Psoas muscle (tissue), 8 donors: ENCODE measurements around the gene NRP2. TPM values are rescaled to one million over a fixed set of nuclear protein-coding genes. Genes with fewer than 3 reads are reported as not detected.

Experiments used
- ATAC-seq, 4 donors: fragments of 200-7000 bp; cut with Tn5 transposase; one replicate each; pipeline ENCODE4 v1.9.1; 2020; ENCODE audit warnings: moderate library complexity in 3 of 4, mild to moderate bottlenecking in 2 of 4
- DNase-seq, 2 donors: peaks; one replicate each; pipeline ENCODE4 v3.0.0-alpha.2; 2020
- H3K27ac ChIP-seq: fragments of 200-600 bp; one replicate; pipeline ENCODE4 v1.8.0; 2022
- H3K27me3 ChIP-seq, 3 donors: fragments of 200-600 bp in 1 of 3; one replicate each; pipeline versions ENCODE4 v1.6.1 to v1.8.0; 2013 to 2022; ENCODE audit warnings: low read length in 2 of 3, mild to moderate bottlenecking in 2 of 3, moderate library complexity in 1 of 3; ENCODE audit not compliant: insufficient read depth in 3 of 3
- H3K36me3 ChIP-seq, 2 donors: fragments of 200-600 bp in 1 of 2; one replicate each; pipeline versions ENCODE4 v1.6.1 to v1.8.0; 2013 to 2022; ENCODE audit warnings: low read depth in 1 of 2, mild to moderate bottlenecking in 1 of 2, moderate library complexity in 1 of 2; ENCODE audit not compliant: insufficient read depth in 1 of 2
- H3K4me1 ChIP-seq: fragments of 200-600 bp; one replicate; pipeline ENCODE4 v1.8.0; 2022
- H3K4me3 ChIP-seq: fragments of 200-600 bp; one replicate; pipeline ENCODE4 v1.8.0; 2022; ENCODE audit warnings: mild to moderate bottlenecking
- H3K9me3 ChIP-seq: fragments of 200-600 bp; one replicate; pipeline ENCODE4 v1.8.0; 2022
- WGBS, 3 donors: extraction: QIAGEN DNeasy Blood & Tissue Kit; methylation state at CpG; one replicate each; pipeline versions ENCODE4 v1.1.6 to v1.1.7; 2013; 5-methylcytosine and 5-hydroxymethylcytosine counted together
- intact Hi-C, 2 donors: fragments of 100-400 bp; cut with DNase I; formaldehyde crosslinking; loops; one replicate each; pipeline versions ENCODE4 v1.11.0 to v1.14.2; 2022
- polyA plus RNA-seq, 3 donors: library from polyadenylated mRNA; stranded (reverse); fragments of 200-250 nt; gene quantifications; one replicate each; pipeline ENCODE4 v1.2.3, GENCODE V29; 2013
- total RNA-seq, 4 donors: library from RNA; stranded (reverse); fragmentation: NEBNext Ultra II Directional in 2 of 4; extraction: Animal tissue kit (Norgen Biotek cat#: 25700) in 2 of 4; gene quantifications; one replicate each; pipeline versions ENCODE4 v1.2.1 to v1.2.4, GENCODE V29; 2021 to 2023
- TF ChIP-seq, protein P1 (sequence below): fragments of 200-600 bp; IDR thresholded peaks from one replicate; pipeline ENCODE4 v1.8.0; 2022; ENCODE audit warnings: antibody characterized with exemption
- donor health status: healthy with polysubstance abuse.
- donor health status: DM: no; HTN: no; CAD: no; lungs with moderate emphysema.
- donor health status: Bipolar disorder and iron deficiency.
- donor health status: healthy.
- donor health status: DM: yes; HTN: yes; CAD: no.
- donor health status: DM: no; HTN: no; CAD: no.
- donor health status: DM: no; HTN: no; CAD: no.
- donor health status: DM: yes; HTN: yes; CAD: no.

NRP2 gene
- total and polyA plus RNA-seq, 7 donors = 0.67 to 6.9 (median 2.4) TPM

DNA sequence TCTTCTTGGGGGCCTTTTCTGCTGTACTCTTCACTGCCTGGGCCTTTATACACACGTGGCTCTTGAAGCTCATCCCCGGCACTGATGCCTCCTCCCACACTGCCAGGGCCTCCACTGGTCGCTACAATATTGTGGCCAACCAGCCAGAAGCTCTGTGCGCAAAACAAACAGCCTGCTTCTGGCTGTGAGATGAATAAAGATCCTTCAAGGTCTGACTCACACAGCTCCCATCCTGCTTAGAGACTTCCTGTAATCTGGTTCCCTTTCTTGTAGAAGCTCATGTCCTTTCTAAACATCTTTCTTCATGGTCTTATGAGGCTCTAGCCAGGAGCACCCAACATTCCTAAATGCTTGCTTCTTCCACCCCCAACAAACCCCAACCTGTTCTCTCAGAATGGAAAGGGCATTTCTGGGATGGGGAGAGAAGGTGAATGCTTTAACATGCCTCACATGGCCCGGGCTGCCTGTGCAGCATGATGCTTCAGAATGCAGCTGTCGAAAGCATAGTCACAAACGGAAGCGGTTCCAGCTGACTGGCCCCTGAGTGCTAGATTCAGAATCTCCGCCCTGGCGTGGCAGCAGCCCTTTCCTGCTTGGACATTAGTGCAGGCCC, 24.6 kb downstream of the NRP2 start:
- Histone ChIP-seq H3K9me3 (no peaks in the 10 kb centered on the region), H3K36me3 (no peaks in the 10 kb centered on the region), H3K4me3 (no peak overlapping the region), H3K4me1 (no peaks in the 10 kb centered on the region), H3K27me3 (peaks cover 0 to 2% (median 0%) of the 10 kb centered on the region in 3 donors), H3K27ac (peak overlapping the region; percentile 64)
- WGBS, 3 donors = 22 to 38% (median 25%) methylated on average over 10 of the region's 10 CpGs
- intact Hi-C loops = no loop called here
- peak; percentile 39 to 82 (median 71) for ATAC-seq
- TF ChIP-seq, protein P1, sequence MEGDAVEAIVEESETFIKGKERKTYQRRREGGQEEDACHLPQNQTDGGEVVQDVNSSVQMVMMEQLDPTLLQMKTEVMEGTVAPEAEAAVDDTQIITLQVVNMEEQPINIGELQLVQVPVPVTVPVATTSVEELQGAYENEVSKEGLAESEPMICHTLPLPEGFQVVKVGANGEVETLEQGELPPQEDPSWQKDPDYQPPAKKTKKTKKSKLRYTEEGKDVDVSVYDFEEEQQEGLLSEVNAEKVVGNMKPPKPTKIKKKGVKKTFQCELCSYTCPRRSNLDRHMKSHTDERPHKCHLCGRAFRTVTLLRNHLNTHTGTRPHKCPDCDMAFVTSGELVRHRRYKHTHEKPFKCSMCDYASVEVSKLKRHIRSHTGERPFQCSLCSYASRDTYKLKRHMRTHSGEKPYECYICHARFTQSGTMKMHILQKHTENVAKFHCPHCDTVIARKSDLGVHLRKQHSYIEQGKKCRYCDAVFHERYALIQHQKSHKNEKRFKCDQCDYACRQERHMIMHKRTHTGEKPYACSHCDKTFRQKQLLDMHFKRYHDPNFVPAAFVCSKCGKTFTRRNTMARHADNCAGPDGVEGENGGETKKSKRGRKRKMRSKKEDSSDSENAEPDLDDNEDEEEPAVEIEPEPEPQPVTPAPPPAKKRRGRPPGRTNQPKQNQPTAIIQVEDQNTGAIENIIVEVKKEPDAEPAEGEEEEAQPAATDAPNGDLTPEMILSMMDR = no peak
- DNase-seq = peak; percentile 71 to 78

GRCh38 chr2:205708231-205708631, 25.9 kb downstream of the NRP2 start:
- Histone ChIP-seq H3K27ac (peak overlapping the region; percentile 64), H3K36me3 (no peaks in the 10 kb centered on the region), H3K4me1 (no peaks in the 10 kb centered on the region), H3K4me3 (no peak overlapping the region), H3K27me3 (peaks cover 0 to 2% (median 0%) of the 10 kb centered on the region in 3 donors), H3K9me3 (no peaks in the 10 kb centered on the region)
- TF ChIP-seq, protein P1 = no peak
- 61 to 68% (median 64%) methylated on average over 11 of the region's 11 CpGs for WGBS, 3 donors
- intact Hi-C loops = no loop called here
- DNase-seq = no peak
- no peak for ATAC-seq

GRCh38 chr2:205709319-205709718, 27.0 kb downstream of the NRP2 start:
- Histone ChIP-seq H3K4me1 (no peaks in the 10 kb centered on the region), H3K36me3 (no peaks in the 10 kb centered on the region), H3K27me3 (peaks cover 0 to 2% (median 0%) of the 10 kb centered on the region in 3 donors), H3K9me3 (no peaks in the 10 kb centered on the region), H3K27ac (no peak overlapping the region), H3K4me3 (no peak overlapping the region)
- TF ChIP-seq, protein P1 = no peak
- WGBS, 3 donors = 87 to 94% (median 94%) methylated on average over 4 of the region's 4 CpGs
- intact Hi-C loops = no loop called here
- DNase-seq (no peak), ATAC-seq (no peak)

- intact Hi-C loops = no loop called here
- WGBS, 3 donors = 40 to 70% (median 50%) methylated on average over 1 of the region's 1 CpG
- no peaks in the 10 kb centered on the region for H3K9me3 ChIP-seq
- no peaks in the 10 kb centered on the region for H3K4me1 ChIP-seq
- TF ChIP-seq, protein P1 = no peak
- no peaks in the 10 kb centered on the region for H3K27me3 ChIP-seq
- H3K4me3 ChIP-seq = no peak overlapping the region
- H3K27ac ChIP-seq = no peak overlapping the region
- DNase-seq (no peak), ATAC-seq (no peak)
- no peaks in the 10 kb centered on the region for H3K36me3 ChIP-seq
Observed at GRCh38 chr2:205712508-205712907, 30.2 kb downstream of the NRP2 start.

GRCh38 chr2:205713086-205713485, 30.8 kb downstream of the NRP2 start:
- no peak overlapping the region for H3K27ac ChIP-seq
- no peaks in the 10 kb centered on the region for H3K36me3 ChIP-seq
- 3 to 11% (median 3%) methylated on average over 1 of the region's 1 CpG for WGBS, 3 donors
- no peaks in the 10 kb centered on the region for H3K4me1 ChIP-seq
- no peaks in the 10 kb centered on the region for H3K9me3 ChIP-seq
- no peaks in the 10 kb centered on the region for H3K27me3 ChIP-seq
- intact Hi-C loops = no loop called here
- TF ChIP-seq, protein P1 = no peak
- no peak overlapping the region for H3K4me3 ChIP-seq
- DNase-seq (no peak), ATAC-seq (no peak)
